ENCODE measurements around the gene ARF3. TPM values are rescaled to one million over a fixed set of nuclear protein-coding genes. Genes with fewer than 3 reads are reported as not detected.
A peak's percentile ranks its signal among the peaks of the same experiment; 100 is the strongest.

The ARF3 gene
- total and polyA plus RNA-seq, 2 of the 13 experiments (the other 11 are each of a cell fraction or from before 2014, with no cell fraction given): 53.8 to 57.9 TPM

DNA sequence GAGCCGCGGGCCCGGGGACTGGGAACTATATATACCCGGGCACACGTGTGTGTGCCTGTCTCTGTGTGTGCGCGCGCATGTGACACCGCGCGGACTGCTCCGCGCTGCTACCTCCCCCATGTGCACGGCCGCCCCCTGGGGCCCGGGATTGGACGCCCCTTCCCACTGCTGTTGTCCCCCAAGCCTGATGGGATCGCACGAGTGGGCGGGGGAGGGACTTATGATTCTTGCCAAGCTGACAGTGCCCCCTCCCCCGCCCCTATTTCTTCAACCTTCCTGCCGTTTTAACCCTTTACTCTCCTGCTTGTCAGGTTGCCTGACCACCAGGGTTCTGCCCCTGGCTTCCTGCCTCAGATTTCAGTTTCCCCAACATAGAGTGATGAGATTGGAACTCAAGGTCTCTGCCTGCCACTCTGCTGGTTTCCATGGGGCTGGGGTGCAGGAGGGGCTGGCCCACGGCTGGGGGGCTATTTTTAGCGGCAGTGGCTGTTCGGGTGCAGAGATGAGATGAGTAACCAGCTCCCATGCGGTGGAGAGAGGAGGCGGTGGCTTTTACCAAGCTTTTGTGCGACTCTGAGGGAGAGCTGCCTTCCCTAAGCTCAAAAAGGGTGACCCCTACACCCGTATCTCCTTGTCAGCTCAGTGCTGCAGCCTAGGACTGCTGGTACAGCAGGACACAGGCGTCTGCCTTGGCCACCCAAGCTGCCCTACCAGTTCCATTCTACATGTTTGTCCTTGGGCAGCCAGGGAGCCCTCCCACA, 42.3 kb upstream of the ARF3 start, which contains the start of gene DDN (continued):
- TF ChIP-seq, protein P1, sequence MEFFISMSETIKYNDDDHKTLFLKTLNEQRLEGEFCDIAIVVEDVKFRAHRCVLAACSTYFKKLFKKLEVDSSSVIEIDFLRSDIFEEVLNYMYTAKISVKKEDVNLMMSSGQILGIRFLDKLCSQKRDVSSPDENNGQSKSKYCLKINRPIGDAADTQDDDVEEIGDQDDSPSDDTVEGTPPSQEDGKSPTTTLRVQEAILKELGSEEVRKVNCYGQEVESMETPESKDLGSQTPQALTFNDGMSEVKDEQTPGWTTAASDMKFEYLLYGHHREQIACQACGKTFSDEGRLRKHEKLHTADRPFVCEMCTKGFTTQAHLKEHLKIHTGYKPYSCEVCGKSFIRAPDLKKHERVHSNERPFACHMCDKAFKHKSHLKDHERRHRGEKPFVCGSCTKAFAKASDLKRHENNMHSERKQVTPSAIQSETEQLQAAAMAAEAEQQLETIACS (CRISPR knock-in tag; IDR thresholded peaks at IDR 0.05): peak; percentile 31; the same call in 1 of the 2 replicates
- TF ChIP-seq SRF (IDR thresholded peaks at IDR 0.05; ENCODE audit: low read depth, low read length) (no peak), ATF7-NPFF (CRISPR knock-in tag; IDR thresholded peaks at IDR 0.05; ENCODE audit: low read depth) (no peak), MYC (CRISPR knock-in tag; IDR thresholded peaks at IDR 0.05; ENCODE audit: borderline replicate concordance) (peak; percentile 43; the same call in 1 of the 2 replicates), ZNF605 (CRISPR knock-in tag; IDR thresholded peaks at IDR 0.05) (peak; percentile 27; the same call in 1 of the 2 replicates), SAP130 (CRISPR knock-in tag; IDR thresholded peaks at IDR 0.05; ENCODE audit: low read depth) (peak; percentile 49), SP1 (IDR thresholded peaks at IDR 0.05) (no peak), SP1 (CRISPR knock-in tag; IDR thresholded peaks at IDR 0.05) (0 out of 2 replicates have a peak, but pooled peaks have one; percentile 14)
- TF ChIP-seq, protein P2, sequence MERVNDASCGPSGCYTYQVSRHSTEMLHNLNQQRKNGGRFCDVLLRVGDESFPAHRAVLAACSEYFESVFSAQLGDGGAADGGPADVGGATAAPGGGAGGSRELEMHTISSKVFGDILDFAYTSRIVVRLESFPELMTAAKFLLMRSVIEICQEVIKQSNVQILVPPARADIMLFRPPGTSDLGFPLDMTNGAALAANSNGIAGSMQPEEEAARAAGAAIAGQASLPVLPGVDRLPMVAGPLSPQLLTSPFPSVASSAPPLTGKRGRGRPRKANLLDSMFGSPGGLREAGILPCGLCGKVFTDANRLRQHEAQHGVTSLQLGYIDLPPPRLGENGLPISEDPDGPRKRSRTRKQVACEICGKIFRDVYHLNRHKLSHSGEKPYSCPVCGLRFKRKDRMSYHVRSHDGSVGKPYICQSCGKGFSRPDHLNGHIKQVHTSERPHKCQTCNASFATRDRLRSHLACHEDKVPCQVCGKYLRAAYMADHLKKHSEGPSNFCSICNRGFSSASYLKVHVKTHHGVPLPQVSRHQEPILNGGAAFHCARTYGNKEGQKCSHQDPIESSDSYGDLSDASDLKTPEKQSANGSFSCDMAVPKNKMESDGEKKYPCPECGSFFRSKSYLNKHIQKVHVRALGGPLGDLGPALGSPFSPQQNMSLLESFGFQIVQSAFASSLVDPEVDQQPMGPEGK (CRISPR knock-in tag; IDR thresholded peaks at IDR 0.05): peak; percentile 42; the same call in 1 of the 2 replicates
- TF ChIP-seq, protein P3, sequence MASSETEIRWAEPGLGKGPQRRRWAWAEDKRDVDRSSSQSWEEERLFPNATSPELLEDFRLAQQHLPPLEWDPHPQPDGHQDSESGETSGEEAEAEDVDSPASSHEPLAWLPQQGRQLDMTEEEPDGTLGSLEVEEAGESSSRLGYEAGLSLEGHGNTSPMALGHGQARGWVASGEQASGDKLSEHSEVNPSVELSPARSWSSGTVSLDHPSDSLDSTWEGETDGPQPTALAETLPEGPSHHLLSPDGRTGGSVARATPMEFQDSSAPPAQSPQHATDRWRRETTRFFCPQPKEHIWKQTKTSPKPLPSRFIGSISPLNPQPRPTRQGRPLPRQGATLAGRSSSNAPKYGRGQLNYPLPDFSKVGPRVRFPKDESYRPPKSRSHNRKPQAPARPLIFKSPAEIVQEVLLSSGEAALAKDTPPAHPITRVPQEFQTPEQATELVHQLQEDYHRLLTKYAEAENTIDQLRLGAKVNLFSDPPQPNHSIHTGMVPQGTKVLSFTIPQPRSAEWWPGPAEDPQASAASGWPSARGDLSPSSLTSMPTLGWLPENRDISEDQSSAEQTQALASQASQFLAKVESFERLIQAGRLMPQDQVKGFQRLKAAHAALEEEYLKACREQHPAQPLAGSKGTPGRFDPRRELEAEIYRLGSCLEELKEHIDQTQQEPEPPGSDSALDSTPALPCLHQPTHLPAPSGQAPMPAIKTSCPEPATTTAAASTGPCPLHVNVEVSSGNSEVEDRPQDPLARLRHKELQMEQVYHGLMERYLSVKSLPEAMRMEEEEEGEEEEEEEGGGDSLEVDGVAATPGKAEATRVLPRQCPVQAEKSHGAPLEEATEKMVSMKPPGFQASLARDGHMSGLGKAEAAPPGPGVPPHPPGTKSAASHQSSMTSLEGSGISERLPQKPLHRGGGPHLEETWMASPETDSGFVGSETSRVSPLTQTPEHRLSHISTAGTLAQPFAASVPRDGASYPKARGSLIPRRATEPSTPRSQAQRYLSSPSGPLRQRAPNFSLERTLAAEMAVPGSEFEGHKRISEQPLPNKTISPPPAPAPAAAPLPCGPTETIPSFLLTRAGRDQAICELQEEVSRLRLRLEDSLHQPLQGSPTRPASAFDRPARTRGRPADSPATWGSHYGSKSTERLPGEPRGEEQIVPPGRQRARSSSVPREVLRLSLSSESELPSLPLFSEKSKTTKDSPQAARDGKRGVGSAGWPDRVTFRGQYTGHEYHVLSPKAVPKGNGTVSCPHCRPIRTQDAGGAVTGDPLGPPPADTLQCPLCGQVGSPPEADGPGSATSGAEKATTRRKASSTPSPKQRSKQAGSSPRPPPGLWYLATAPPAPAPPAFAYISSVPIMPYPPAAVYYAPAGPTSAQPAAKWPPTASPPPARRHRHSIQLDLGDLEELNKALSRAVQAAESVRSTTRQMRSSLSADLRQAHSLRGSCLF (CRISPR knock-in tag; IDR thresholded peaks at IDR 0.05; ENCODE audit: borderline replicate concordance): no peak
- TF ChIP-seq, protein P4, sequence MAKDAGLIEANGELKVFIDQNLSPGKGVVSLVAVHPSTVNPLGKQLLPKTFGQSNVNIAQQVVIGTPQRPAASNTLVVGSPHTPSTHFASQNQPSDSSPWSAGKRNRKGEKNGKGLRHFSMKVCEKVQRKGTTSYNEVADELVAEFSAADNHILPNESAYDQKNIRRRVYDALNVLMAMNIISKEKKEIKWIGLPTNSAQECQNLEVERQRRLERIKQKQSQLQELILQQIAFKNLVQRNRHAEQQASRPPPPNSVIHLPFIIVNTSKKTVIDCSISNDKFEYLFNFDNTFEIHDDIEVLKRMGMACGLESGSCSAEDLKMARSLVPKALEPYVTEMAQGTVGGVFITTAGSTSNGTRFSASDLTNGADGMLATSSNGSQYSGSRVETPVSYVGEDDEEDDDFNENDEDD (CRISPR knock-in tag; IDR thresholded peaks at IDR 0.05; ENCODE audit: borderline replicate concordance): peak; percentile 13; the same call in 1 of the 2 replicates
- TF ChIP-seq, protein P5, sequence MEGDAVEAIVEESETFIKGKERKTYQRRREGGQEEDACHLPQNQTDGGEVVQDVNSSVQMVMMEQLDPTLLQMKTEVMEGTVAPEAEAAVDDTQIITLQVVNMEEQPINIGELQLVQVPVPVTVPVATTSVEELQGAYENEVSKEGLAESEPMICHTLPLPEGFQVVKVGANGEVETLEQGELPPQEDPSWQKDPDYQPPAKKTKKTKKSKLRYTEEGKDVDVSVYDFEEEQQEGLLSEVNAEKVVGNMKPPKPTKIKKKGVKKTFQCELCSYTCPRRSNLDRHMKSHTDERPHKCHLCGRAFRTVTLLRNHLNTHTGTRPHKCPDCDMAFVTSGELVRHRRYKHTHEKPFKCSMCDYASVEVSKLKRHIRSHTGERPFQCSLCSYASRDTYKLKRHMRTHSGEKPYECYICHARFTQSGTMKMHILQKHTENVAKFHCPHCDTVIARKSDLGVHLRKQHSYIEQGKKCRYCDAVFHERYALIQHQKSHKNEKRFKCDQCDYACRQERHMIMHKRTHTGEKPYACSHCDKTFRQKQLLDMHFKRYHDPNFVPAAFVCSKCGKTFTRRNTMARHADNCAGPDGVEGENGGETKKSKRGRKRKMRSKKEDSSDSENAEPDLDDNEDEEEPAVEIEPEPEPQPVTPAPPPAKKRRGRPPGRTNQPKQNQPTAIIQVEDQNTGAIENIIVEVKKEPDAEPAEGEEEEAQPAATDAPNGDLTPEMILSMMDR (CRISPR knock-in tag; IDR thresholded peaks at IDR 0.05): peak; percentile 35; the same call in 1 of the 2 replicates
- TF ChIP-seq, protein P6, sequence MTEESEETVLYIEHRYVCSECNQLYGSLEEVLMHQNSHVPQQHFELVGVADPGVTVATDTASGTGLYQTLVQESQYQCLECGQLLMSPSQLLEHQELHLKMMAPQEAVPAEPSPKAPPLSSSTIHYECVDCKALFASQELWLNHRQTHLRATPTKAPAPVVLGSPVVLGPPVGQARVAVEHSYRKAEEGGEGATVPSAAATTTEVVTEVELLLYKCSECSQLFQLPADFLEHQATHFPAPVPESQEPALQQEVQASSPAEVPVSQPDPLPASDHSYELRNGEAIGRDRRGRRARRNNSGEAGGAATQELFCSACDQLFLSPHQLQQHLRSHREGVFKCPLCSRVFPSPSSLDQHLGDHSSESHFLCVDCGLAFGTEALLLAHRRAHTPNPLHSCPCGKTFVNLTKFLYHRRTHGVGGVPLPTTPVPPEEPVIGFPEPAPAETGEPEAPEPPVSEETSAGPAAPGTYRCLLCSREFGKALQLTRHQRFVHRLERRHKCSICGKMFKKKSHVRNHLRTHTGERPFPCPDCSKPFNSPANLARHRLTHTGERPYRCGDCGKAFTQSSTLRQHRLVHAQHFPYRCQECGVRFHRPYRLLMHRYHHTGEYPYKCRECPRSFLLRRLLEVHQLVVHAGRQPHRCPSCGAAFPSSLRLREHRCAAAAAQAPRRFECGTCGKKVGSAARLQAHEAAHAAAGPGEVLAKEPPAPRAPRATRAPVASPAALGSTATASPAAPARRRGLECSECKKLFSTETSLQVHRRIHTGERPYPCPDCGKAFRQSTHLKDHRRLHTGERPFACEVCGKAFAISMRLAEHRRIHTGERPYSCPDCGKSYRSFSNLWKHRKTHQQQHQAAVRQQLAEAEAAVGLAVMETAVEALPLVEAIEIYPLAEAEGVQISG (CRISPR knock-in tag; IDR thresholded peaks at IDR 0.05): no peak

Data from HepG2 (cell line).